HG02571 (cell line): ENCODE results near the gene GORASP2.
"Not testable (repeated sequence)": the region's sequence is repeated elsewhere in the genome, so short reads cannot be mapped to it uniquely, and the experiment has no call there.

Source experiments
- ATAC-seq: cut with Tn5 transposase; IDR thresholded peaks from one replicate; pipeline ENCODE4 v1.9.1; 2021; ENCODE audit warnings: mild to moderate bottlenecking, moderate library complexity; ENCODE audit not compliant: unreplicated experiment

Gene GORASP2

GRCh38 chr2:170928824-170929685 lies at the start of gene GORASP2:
Gene GORASP2, plus strand, starts transcription at chr2:170929253. Its CDS starts 88 bp downstream, at chr2:170929341.
- peak; percentile 91 for ATAC-seq

GRCh38 chr2:170881840-170882239 lies 47.2 kb upstream of the GORASP2 start:
- no peak for ATAC-seq

- no peak for ATAC-seq
These were observed 46.3 kb upstream of the GORASP2 start for GRCh38 chr2:170882758-170883157.

GRCh38 chr2:170883683-170884082 lies 45.4 kb upstream of the GORASP2 start:
- no peak for ATAC-seq

- no peak for ATAC-seq
These were observed 43.8 kb upstream of the GORASP2 start for GRCh38 chr2:170885130-170885791.

- no peak for ATAC-seq
These were observed 42.7 kb upstream of the GORASP2 start for GRCh38 chr2:170886386-170886785.

- ATAC-seq = no peak
These were observed 41.6 kb upstream of the GORASP2 start for GRCh38 chr2:170887496-170887895.

GRCh38 chr2:170887896-170888295 lies 41.2 kb upstream of the GORASP2 start:
- ATAC-seq = no peak

GRCh38 chr2:170891893-170892292 lies 37.2 kb upstream of the GORASP2 start:
- ATAC-seq = no peak

- ATAC-seq = no peak
These were observed 36.6 kb upstream of the GORASP2 start for GRCh38 chr2:170892391-170892951.

- no peak for ATAC-seq
These were observed 33.9 kb upstream of the GORASP2 start for GRCh38 chr2:170895023-170895757.

- no peak for ATAC-seq
These were observed 32.4 kb upstream of the GORASP2 start for GRCh38 chr2:170896622-170897021.

- no peak for ATAC-seq
These were observed 31.9 kb upstream of the GORASP2 start for GRCh38 chr2:170897108-170897507.

- ATAC-seq = no peak
These were observed 23.2 kb upstream of the GORASP2 start for GRCh38 chr2:170905864-170906263.

- no peak for ATAC-seq
These were observed 17.7 kb upstream of the GORASP2 start for GRCh38 chr2:170911314-170911889.

GRCh38 chr2:170914994-170915666 lies 13.9 kb upstream of the GORASP2 start:
- not testable (repeated sequence) for ATAC-seq

- ATAC-seq = no peak
These were observed 11.7 kb upstream of the GORASP2 start for GRCh38 chr2:170917219-170917913.

GRCh38 chr2:170917957-170918356 lies 11.1 kb upstream of the GORASP2 start:
- ATAC-seq = no peak

GRCh38 chr2:170921873-170922272 lies 7.2 kb upstream of the GORASP2 start:
- not testable (repeated sequence) for ATAC-seq
